ENCODE data around the gene PDZD2.

The PDZD2 gene

DNA sequence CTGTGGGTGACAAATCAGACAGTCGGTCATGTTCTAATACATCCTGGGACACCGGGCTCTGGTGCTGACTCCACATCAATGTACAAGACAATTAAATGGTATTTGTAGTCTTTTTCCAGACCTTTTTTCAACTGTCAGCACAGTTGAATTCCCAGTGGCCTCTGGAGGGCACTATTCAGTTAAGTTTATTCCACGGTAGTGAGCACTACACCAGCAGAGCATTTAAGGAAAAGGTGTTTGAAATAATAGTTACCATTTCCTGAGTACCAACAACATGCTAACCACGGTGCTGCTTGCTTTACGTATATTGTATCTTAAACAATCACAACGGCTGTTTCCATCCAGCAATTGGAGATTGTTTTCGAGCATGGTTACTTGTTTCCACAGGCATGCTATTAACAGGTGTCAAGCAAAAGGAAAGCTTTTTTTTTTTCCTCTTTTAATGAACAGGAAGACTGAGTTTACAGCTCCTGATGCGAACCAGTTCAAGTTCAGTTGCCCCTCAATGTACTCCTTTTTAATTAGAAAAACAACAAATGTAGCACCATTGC lies 186.7 kb downstream of the PDZD2 start:
- DNase-seq (ENCODE audit: low read depth) = no peak

- DNase-seq (ENCODE audit: low read depth) = no peak
Measured at GRCh38 chr5:31827867-31828266, 188.9 kb downstream of the PDZD2 start.

DNA sequence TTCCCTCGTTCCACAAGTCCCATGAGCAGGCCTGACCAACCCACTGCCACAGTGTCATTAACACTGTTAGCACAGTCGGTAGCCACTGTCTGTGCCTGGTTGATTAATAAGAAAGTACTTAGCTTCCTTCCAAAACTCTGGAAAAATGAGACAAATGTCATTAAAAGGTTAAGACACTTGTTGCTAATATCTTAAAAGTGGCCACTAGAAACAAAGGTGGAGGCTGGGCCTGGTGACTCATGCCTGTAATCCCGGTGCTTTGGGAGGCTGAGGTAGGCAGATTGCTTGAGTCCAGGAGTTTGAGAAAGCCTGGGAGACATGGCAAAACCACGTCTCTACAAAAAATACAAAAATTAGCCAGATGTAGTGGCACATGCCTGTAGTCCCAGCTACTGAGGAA lies 194.0 kb downstream of the PDZD2 start:
- DNase-seq (ENCODE audit: low read depth) = no peak

- no peak for DNase-seq (ENCODE audit: low read depth)
Measured at GRCh38 chr5:31833710-31834109, 194.8 kb downstream of the PDZD2 start.

DNA sequence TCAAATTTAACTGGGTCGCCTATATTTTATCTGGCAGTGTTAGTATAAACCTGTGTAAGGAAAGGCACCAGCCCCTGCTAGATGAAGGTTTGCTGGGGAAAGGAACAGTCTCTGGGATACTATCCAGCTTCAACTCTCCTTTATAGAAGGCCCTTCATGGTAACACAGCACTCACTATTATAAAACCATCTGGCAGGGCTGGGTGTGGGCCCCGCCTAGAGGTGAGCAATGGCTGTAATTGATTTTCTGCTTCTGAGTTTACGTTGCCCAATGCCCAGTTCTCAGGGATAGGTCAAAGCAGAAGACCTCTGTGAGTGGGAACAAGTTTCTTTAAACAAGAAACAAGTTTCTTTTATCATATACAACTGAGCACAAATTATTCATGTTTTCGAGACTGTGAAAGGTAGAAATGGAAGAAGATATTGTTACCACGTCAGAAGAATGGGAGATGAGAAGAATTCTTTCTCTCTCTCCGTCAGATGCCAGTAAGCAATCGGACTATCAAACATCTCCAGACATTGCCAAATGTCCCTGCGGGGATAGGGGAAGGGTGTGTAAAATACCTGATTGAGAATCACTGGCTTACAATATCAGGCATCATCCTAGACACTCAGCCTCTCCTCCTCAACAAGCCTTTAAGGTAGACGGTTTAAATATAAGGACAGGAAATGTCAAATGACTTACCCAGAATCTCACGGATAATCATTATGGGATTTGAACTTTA lies 205.9 kb downstream of the PDZD2 start:
- DNase-seq (ENCODE audit: low read depth) = no peak

DNA sequence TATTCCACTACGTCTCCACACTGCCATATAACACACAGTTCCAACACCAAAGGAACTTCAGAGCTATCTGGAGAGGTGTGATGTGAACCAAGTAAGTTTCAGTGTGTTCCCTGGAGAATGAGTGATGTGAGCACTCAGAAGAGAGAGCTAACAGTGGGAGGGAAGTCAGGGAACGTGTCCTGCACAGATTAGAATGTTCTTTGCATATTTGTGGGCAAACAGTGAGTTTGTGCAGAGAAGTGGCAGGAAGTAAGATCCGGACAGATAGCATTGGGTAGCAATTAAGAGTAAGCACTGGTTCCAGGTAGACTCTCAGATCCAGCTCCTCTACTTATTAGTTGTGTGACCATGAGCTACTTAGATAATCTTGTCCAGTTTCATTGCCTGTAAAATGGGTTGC lies 206.4 kb downstream of the PDZD2 start:
- no peak for DNase-seq (ENCODE audit: low read depth)

GRCh38 chr5:31846934-31847333 lies 208.0 kb downstream of the PDZD2 start:
- no peak for DNase-seq (ENCODE audit: low read depth)

- DNase-seq (ENCODE audit: low read depth) = no peak
Measured at GRCh38 chr5:31847354-31847753, 208.4 kb downstream of the PDZD2 start.

GRCh38 chr5:31850981-31851689 lies 212.2 kb downstream of the PDZD2 start:
- no peak for DNase-seq (ENCODE audit: low read depth)

- DNase-seq (ENCODE audit: low read depth) = no peak
Measured at GRCh38 chr5:31853398-31854135, 214.6 kb downstream of the PDZD2 start.

- no peak for DNase-seq (ENCODE audit: low read depth)
Measured at GRCh38 chr5:31854181-31855133, 215.5 kb downstream of the PDZD2 start.

GRCh38 chr5:31855134-31856040 lies 216.5 kb downstream of the PDZD2 start:
- no peak for DNase-seq (ENCODE audit: low read depth)

DNA sequence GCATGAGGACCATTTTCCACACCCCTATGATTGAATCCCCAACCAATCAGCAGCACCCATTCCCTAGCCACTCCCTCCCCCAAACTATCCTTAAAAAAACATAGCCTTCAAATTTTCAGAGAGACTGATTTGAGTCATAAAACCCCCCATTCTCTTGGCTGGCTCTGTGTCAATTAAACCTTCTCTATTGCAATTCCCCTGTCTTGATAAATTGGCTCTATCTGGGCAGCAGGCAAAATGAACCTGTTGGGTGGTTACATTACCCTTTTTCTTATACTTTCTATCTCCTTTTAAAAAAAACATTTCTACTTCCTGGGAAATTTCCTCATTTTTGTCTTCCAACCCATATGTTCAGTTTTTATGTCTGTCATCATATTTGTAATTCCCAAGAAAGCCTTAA lies 220.2 kb downstream of the PDZD2 start:
- DNase-seq (ENCODE audit: low read depth) = no peak

- DNase-seq (ENCODE audit: low read depth) = no peak
Measured at GRCh38 chr5:31860278-31860677, 221.3 kb downstream of the PDZD2 start.

DNA sequence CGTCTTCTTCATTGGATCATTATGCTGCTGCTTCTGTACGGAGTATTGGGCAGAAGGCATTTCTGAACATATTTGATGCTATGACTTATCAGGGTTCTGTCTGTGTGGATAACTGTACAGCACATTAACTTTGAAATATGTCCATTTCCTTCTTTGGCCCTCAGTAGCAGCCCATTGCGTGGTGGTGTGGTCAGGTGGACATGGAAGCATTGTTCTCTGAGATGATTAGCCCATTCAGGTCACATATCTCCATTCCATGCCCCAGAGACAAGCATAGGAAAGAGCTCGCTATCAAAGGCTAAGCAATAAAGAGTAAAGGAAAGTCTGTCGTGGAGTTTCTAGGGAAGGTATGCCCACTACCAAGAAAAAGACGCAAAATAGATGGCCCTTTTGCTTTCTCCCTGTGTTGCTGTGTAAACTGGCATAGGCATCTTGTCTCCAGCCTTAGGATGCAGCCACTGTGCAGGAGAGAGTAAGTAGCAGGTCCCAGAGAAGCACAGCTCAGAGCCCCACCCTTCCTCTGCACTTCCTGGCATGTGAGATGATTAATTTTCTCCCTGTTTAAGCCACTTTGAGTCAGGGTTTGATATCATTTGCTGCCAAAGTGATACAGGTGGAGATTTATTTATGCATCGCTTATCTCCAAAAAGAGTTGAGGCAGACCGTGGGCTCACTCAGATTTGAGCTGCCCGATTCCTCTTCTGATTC lies 221.9 kb downstream of the PDZD2 start:
- DNase-seq (ENCODE audit: low read depth) = no peak

DNA sequence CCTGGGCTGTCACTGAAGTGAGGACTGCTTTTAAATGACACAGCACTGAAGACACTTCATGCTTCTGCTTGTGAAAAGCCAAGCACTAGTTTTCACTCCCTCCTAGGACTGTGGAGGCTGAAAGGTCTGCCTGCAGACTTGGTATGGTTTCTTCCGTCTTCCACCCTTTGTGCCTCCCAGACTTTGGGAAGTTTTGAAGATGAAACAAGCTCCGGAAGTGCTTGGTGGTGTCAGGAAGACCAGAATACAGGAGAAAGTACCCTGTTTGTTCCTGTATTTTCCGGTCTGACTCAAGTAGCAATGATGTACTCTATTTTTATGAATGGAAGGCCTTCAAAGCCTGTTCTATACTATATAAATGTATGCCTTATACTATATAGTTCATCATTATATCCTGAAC lies 222.7 kb downstream of the PDZD2 start:
- DNase-seq (ENCODE audit: low read depth) = no peak

DNA sequence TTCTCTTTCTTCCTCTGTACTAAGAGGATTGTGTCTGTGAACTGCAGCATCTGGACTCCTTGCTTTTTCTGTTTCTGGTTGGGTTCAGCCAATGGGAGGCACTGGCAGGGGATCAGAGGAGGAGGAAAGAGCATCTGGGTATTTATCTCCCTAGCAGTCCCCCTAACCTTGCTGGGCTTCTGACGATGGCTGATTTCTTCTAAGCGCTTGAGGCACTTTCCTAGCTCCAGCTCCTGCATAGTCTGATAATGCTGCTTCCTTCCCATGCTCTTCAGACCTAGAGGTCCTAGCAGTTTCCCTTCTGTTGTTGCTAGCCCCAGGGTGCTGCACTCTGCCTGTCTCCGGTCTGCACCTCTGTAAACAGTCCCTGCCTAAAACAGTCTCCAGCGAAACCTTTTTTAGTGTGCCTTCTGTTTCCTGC lies 225.1 kb downstream of the PDZD2 start:
- DNase-seq (ENCODE audit: low read depth) = no peak

GRCh38 chr5:31866166-31866565 lies 227.2 kb downstream of the PDZD2 start:
- DNase-seq (ENCODE audit: low read depth) = no peak

DNA sequence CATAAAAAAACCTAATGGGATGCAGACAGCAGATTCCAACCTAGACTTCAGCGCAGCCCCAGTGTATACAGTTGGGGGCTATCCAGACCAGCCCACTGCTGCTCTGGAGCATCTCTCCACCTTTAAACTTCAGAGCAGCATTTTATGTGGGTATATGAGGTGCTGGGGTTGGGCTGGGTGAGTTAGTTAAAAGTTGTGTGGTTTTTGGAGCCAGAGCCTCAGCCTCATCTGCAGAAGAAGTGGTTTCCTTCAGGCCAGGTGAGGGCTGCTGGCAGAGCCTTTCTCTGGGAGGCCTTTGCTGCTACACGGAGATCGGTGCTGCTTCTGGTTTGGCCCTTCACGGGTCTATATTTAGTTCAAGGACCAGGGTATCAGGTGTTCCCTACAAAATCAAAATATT lies 228.3 kb downstream of the PDZD2 start:
- no peak for DNase-seq (ENCODE audit: low read depth)

- no peak for DNase-seq (ENCODE audit: low read depth)
Measured at GRCh38 chr5:31880449-31880848, 241.5 kb downstream of the PDZD2 start.
